H1 (cell line): Measurements from ENCODE around the gene LINC01488.

Experiments used
- CTCF ChIP-seq, 3 experiments: IDR thresholded peaks; 1 replicate in 2 of 3; 2 replicates in 1 of 3; pipeline versions ENCODE4 v1.5.1 to v1.6.1; 2011; ENCODE audit warnings: low read length in 3 of 3, mild to moderate bottlenecking in 3 of 3, inconsistent platforms in 2 of 3, low read depth in 1 of 3, moderate library complexity in 1 of 3; ENCODE audit not compliant: insufficient read depth in 1 of 3; ENCODE audit errors: control extremely low read depth in 1 of 3
- GABPA ChIP-seq: IDR thresholded peaks from 2 replicates; pipeline ENCODE4 v1.6.1; 2011; ENCODE audit warnings: mild to moderate bottlenecking, low read length, moderate library complexity, borderline replicate concordance; ENCODE audit not compliant: insufficient read depth
- PHF8 ChIP-seq: fragments of 200-600 bp; sonication (generic); conservative IDR thresholded peaks from 2 replicates; pipeline ENCODE4 v1.7.1; 2012; ENCODE audit warnings: low read depth, mild to moderate bottlenecking, inconsistent platforms, low read length, moderate library complexity
- POLR2A ChIP-seq, 2 experiments: IDR thresholded peaks; 1 replicate in 1 of 2; 2 replicates in 1 of 2; pipeline ENCODE4 v1.6.1; 2011; ENCODE audit warnings: low read depth in 2 of 2, low read length in 2 of 2, mild to moderate bottlenecking in 2 of 2; ENCODE audit errors: control extremely low read depth in 1 of 2
- SIN3A ChIP-seq, 2 experiments: IDR thresholded peaks in 1 of 2; conservative IDR thresholded peaks in 1 of 2; 2 replicates each; pipeline ENCODE4 v1.6.1; 2011 to 2012; ENCODE audit warnings: low read length in 2 of 2, improper control_type of control experiment in 1 of 2, low read depth in 1 of 2, mild to moderate bottlenecking in 1 of 2
- SUZ12 ChIP-seq: fragments of 200-600 bp; sonication (generic); IDR thresholded peaks from 2 replicates; pipeline ENCODE4 v1.6.1; 2012; ENCODE audit warnings: mild to moderate bottlenecking, inconsistent platforms, low read length, moderate library complexity, mixed read lengths

GRCh38 chr11:69455969-69456368 lies 25.5 kb upstream of the LINC01488 start:
- TF ChIP-seq SUZ12 (no peak), POLR2A (IDR thresholded peaks at IDR 0.05; ENCODE audit: control extremely low read depth in 1 of 2, low read depth in 2 of 2, low read length in 2 of 2) (no peak), SIN3A (conservative IDR thresholded peaks at IDR 0.05 in 1 of 2, IDR thresholded peaks at IDR 0.05 in 1 of 2; ENCODE audit: low read depth in 1 of 2, low read length in 2 of 2) (no peak), CTCF (IDR thresholded peaks at IDR 0.05; ENCODE audit: control extremely low read depth in 1 of 3, insufficient read depth in 1 of 3, low read depth in 1 of 3, low read length in 3 of 3) (no peak), GABPA (no peak), PHF8 (no peak)
